Choroid plexus epithelial cell (primary cell): ENCODE data around the gene FANCD2.
"Not testable (repeated sequence)": the region's sequence is repeated elsewhere in the genome, so short reads cannot be mapped to it uniquely, and the experiment has no call there.

Source experiments
- DNase-seq: peaks from one replicate; pipeline ENCODE4 v3.0.0-alpha.2; 2010; ENCODE audit warnings: low read depth
- H3K4me3 ChIP-seq: 2 replicates; pipeline ENCODE4 v1.5.1; 2011; ENCODE audit warnings: low read depth, mild to moderate bottlenecking, control low read depth, low read length, moderate library complexity
- CTCF ChIP-seq: conservative IDR thresholded peaks from 2 replicates; pipeline ENCODE4 v1.5.1; 2011; ENCODE audit warnings: low read depth, mild to moderate bottlenecking, control low read depth, inconsistent platforms, low read length, moderate library complexity

Gene FANCD2

DNA sequence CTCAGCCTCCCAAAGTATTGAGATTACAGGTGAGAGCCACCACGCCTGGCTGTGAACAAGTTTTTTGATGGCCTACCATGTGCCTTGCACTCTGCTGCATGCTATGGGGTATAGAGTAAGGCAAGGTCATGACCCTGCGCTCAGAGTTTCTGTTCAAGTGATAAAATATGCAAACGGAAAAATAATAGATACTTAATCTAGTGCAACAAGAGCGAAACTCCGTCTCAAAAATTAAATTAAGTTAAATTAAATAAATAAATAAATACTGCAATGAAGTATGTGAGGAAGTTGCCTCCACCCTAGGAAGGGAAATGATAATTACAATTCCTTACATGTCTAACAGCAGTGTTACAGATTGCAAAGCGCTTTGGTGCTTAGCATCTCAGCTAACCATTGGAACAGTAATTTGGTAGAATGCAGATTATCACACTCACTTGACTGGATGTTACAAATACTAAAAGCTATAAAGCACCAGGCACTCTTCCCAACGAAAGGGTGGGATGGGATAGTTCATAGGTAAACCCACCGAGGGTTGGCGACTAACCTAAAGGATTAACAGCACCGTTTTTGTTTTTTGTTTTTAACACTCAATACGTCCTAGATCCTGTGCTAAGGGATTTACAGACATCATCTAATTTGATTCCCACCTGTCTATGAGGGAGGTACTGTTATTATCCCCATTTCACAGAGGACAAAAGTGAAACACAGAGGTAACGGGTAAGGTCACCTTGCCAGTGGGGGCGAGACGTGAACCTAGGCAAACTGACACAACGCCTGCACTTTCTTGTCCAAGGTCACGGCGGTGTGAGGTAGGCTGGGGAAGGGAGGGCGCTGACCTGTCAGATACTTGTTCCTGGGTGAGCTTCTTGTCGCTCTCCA lies 793 bp upstream of the FANCD2 start:
- peak overlapping the region; percentile 86 for H3K4me3 ChIP-seq
- TF ChIP-seq CTCF = no peak
- no peak for DNase-seq

- DNase-seq = peak; percentile 14
- no peak for TF ChIP-seq CTCF
- no peak overlapping the region for H3K4me3 ChIP-seq
Measured at GRCh38 chr3:10041034-10041433, 14.8 kb downstream of the FANCD2 start.

DNA sequence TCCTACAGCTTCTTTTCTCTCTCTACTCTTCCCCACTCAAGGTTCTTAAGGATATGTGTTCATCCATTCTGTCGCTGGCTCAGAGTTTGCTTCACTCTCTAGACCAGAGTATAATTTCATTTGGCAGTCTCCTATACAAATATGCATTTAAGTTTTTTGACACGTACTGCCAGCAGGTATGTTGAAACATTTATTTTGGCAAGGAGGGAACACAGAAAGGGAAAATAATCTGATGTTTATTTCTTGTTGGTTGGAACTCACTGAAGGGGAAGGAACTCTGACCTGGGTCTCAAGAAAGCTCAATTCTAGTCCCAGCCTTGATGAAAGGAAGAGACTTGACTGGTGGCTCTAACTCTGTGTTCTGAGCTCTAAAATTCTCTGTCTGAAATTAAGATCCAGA lies 21.6 kb downstream of the FANCD2 start:
- no peak for TF ChIP-seq CTCF
- DNase-seq = peak; percentile 51
- H3K4me3 ChIP-seq = no peak overlapping the region

DNA sequence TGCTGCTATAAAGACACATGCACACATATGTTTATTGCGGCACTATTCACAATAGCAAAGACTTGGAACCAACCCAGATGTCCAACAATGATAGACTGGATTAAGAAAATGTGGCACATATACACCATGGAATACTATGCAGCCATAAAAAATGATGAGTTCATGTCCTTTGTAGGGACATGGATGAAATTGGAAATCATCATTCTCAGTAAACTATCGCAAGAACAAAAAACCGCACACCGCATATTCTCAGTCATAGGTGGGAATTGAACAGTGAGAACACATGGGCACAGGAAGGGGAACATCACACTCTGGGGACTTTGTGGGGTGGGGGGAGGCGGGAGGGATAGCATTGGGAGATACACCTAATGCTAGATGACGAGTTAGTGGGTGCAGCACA lies 26.8 kb downstream of the FANCD2 start:
- DNase-seq = not testable (repeated sequence)

DNA sequence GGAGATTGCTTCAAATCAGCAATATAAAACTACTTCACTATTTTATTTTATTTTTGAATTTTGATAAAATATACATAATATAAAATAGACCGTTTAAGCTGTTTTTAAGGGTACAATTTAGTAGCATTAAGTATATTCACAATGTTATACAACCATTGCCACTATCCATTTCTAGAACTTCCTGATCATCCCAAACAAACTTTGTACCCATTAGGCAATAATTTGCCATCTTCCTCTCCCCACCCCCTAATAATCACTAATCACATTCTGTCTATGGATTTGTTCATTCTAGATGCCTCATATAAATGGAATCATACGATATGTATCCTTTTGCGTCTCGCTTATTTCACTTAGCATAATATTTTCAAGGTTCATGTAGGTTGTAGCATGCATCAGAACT lies 28.9 kb downstream of the FANCD2 start:
- H3K4me3 ChIP-seq = no peak overlapping the region
- no peak for DNase-seq
- TF ChIP-seq CTCF = no peak

More for the DNA sequence above, 26.8 kb downstream of the FANCD2 start:
- H3K4me3 ChIP-seq = not testable (repeated sequence)

DNA sequence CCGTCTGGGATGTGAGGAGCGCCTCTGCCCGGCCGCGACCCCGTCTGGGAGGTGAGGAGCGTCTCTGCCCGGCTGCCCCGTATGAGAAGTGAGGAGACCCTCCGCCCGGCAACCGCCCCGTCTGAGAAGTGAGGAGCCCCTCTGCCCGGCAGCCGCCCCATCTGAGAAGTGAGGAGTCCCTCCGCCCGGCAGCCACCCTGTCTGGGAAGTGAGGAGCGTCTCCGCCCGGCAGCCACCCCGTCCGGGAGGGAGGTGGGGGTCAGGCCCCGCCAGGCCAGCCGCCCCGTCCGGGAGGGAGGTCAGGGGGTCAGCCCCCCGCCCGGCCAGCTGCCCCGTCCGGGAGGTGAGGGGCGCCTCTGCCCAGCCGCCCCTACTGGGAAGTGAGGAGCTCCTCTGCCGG lies 43.8 kb downstream of the FANCD2 start:
- DNase-seq, H3K4me3 ChIP-seq: not testable (repeated sequence)

DNA sequence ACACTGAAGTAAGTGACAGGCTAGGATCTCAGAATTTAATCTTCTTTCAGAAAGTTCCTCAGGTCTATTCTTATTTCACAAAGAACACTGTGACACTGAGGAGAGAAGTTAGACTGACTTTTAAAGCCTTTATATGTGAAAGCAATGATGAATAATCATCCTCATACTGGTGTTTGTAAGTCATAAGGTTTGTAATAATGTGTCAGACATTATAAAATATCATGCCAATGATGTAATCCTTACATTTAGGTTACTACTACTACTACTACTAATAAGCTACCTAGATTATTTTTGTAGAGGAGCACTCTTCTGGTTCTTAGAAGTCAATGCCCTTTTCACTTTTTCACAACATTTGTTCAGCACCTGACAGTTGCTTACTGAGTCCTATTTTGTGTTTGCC lies 48.4 kb downstream of the FANCD2 start:
- no peak for DNase-seq
- H3K4me3 ChIP-seq = no peak overlapping the region
- TF ChIP-seq CTCF = no peak

GRCh38 chr3:10081871-10082270 lies 55.6 kb downstream of the FANCD2 start:
- no peak for TF ChIP-seq CTCF
- H3K4me3 ChIP-seq = no peak overlapping the region
- DNase-seq = no peak
